Fibroblast of mammary gland (primary cell): ENCODE results near the gene ENPEP.
A peak's percentile ranks its signal among the peaks of the same experiment; 100 is the strongest.

Experiments
- DNase-seq: peaks from one replicate; pipeline ENCODE4 v3.0.0-alpha.2; 2010; ENCODE audit warnings: low read depth
- H3K4me3 ChIP-seq: 2 replicates; pipeline ENCODE4 v1.5.1; 2011; ENCODE audit warnings: low read depth, mild to moderate bottlenecking, low read length, moderate library complexity; ENCODE audit not compliant: control insufficient read depth
- CTCF ChIP-seq: conservative IDR thresholded peaks from 2 replicates; pipeline ENCODE4 v1.5.1; 2011; ENCODE audit warnings: low read depth, low read length, inconsistent platforms; ENCODE audit not compliant: control insufficient read depth, insufficient read depth

The ENPEP gene

GRCh38 chr4:110520886-110521285, 44.9 kb downstream of the ENPEP start:
- H3K4me3 ChIP-seq: no peak overlapping the region
- DNase-seq: no peak
- no peak for TF ChIP-seq CTCF

DNA sequence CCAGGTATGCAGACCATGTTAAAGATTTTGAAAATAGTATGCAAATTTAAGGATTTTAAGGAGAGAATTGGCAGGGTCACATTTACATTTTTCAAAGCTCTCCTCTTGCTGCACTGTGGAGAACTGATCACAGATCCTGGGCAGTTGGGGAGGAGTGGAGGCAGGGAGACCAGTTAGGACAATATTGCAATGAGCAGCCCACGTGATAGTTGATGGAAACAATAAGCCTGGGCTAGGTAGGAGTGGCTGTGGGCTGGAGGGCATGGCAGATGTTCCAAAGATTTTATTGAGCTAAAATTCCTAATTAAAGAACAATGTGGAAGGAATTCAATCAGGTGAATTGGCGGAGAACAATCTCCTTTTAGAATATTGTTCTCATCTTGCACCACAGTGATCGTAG, 50.6 kb downstream of the ENPEP start:
- DNase-seq: no peak
- no peak for TF ChIP-seq CTCF
- no peak overlapping the region for H3K4me3 ChIP-seq

GRCh38 chr4:110527156-110527555, 51.2 kb downstream of the ENPEP start:
- no peak for TF ChIP-seq CTCF
- DNase-seq: no peak
- H3K4me3 ChIP-seq: no peak overlapping the region

DNA sequence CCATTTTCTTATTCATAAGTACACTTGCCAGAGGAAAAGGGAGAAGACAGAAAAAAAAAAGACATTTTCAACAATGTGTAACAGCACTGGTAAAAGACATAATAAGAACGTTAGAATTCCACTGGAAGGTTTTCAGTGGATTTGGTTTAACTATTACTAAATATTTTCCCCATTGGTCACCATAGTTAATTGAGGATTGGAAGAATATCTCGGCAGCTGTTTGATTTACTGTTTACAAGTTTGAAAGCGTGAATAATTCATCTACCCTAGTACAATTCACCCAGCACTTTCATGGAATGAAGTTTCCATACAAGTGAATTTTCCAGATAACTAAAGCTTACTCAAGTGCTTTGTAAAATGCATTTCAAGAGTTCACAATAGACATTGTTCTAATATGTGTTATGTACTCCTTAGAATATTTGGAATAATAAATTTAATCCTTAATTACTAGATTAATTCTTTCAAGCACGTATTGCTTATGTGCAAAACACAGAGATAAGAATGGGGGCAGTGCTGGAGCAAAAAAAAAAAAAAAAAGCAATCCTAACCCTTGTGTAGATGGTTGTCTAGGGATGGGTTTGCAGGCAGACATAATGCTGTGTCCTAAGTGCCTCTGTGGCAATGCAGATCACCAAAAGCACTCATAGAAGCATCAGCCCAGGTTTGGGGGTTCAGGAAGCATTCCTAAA, 57.1 kb downstream of the ENPEP start:
- H3K4me3 ChIP-seq: no peak overlapping the region

DNA sequence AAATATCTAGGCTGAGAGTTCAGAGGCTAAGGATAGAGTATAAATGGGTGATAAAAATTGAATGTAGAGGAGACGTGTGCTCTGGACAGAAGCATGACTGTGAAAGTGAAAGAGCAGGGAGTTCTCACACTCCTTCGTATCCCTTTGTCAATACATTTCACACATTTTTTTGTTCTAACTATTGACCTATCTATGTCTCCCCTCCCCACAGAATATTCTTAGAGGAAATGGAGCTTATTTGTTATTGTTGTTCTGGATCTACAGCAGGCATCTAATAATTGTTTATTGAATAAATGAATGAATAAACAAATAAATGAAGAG, 57.6 kb downstream of the ENPEP start:
- no peak overlapping the region for H3K4me3 ChIP-seq
- no peak for TF ChIP-seq CTCF
- DNase-seq: peak; percentile 4

More for the DNA sequence above, 57.1 kb downstream of the ENPEP start:
- no peak for TF ChIP-seq CTCF
- DNase-seq: no peak

DNA sequence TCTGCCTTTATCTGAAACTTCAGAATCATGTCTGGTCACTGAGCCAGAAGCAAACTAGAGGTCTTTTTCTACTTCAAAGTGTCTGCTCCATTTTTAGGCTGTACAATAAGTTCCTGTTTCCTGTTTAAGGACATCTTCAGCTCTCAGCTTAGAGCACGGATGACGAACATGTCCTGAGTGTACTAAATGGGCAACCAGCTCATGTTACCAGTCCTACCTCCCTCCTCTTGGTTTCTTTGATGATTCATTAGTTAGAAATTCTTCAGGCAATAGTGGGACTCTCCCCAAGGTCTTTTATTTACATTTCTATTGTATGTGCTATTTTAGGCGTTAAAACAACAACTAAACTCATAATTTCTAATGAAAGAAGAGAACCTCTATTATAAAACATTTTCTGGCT, 58.0 kb downstream of the ENPEP start:
- H3K4me3 ChIP-seq: no peak overlapping the region
- TF ChIP-seq CTCF: no peak
- DNase-seq: peak; percentile 99

DNA sequence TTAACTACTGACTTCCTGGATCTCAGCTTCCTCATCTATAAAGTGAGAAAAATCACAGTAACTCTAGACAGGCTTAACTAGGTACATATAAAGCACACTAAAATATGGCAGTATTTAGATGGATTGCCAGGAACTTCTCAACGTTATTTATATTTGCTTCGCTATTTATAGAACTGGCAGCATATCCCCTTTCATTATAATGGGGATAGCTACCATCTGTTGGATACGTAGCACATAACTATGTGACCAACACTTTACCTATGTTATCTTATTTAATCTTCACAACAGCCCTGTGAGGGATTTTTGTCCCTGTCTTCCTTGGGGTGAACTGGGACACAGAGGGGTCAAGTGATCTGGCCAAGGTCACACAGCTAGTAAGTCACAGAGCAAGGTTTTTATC, 64.6 kb downstream of the ENPEP start:
- DNase-seq: peak; percentile 19
- TF ChIP-seq CTCF: no peak
- no peak overlapping the region for H3K4me3 ChIP-seq
